Vagina (tissue), 2 donors: ENCODE measurements around the gene NAA20. TPM values are rescaled to one million over a fixed set of nuclear protein-coding genes. Genes with fewer than 3 reads are reported as not detected.

Source experiments
- DNase-seq, 2 donors: peaks; one replicate each; pipeline ENCODE4 v3.0.0-alpha.2; 2017; ENCODE audit errors: extremely low spot score in 2 of 2
- H3K27ac ChIP-seq: fragments of 200-600 bp; sonication (generic); one replicate; pipeline ENCODE4 v1.5.1; 2019
- H3K27me3 ChIP-seq: fragments of 200-600 bp; sonication (generic); one replicate; pipeline ENCODE4 v1.5.1; 2019
- H3K36me3 ChIP-seq, 2 donors: fragments of 200-600 bp; sonication (generic); one replicate each; pipeline ENCODE4 v1.5.1; 2017 to 2019
- H3K4me1 ChIP-seq: fragments of 200-600 bp; sonication (generic); one replicate; pipeline ENCODE4 v1.5.1; 2019
- H3K4me3 ChIP-seq, 2 donors: fragments of 200-600 bp; sonication (generic); 1 replicate in 1 of 2; 2 replicates in 1 of 2; pipeline ENCODE4 v1.5.1; 2016 to 2019
- H3K9me3 ChIP-seq: fragments of 200-600 bp; sonication (generic); one replicate; pipeline ENCODE4 v1.5.1; 2019
- POLR2A ChIP-seq, 2 donors: fragments of 450-650 bp; IDR thresholded peaks; one replicate each; pipeline ENCODE4 v1.6.1; 2017; ENCODE audit warnings: antibody characterized with exemption in 2 of 2, mild to moderate bottlenecking in 2 of 2, moderate library complexity in 2 of 2
- POLR2AphosphoS5 ChIP-seq, 2 donors: sonication (generic); formaldehyde crosslinking; IDR thresholded peaks; one replicate each; pipeline ENCODE4 v1.9.0; 2017; ENCODE audit warnings: antibody characterized with exemption in 2 of 2, mild to moderate bottlenecking in 2 of 2, low read depth in 1 of 2; ENCODE audit not compliant: insufficient read depth in 1 of 2
- intact Hi-C: fragments of 100-400 bp; cut with DNase I; formaldehyde crosslinking; loops from one replicate; pipeline ENCODE4 v1.15.1; 2023
- total RNA-seq: library from RNA; depleted of rRNA; stranded (reverse); fragments of >200 nt; gene quantifications from one replicate; pipeline ENCODE4 v1.2.3, GENCODE V29; 2016
- TF ChIP-seq, protein P1 (sequence below), 3 experiments: fragments of 450-650 bp in 2 of 3; fragments of 200-600 bp in 1 of 3; sonication (generic) in 1 of 3; IDR thresholded peaks; one replicate each; pipeline ENCODE4 v1.5.1; 2017 to 2019; ENCODE audit warnings: antibody characterized with exemption in 3 of 3, mild to moderate bottlenecking in 2 of 3, moderate library complexity in 2 of 3

Gene NAA20
- total RNA-seq, 1 donor from 2014 or later = 28.2 TPM

DNA sequence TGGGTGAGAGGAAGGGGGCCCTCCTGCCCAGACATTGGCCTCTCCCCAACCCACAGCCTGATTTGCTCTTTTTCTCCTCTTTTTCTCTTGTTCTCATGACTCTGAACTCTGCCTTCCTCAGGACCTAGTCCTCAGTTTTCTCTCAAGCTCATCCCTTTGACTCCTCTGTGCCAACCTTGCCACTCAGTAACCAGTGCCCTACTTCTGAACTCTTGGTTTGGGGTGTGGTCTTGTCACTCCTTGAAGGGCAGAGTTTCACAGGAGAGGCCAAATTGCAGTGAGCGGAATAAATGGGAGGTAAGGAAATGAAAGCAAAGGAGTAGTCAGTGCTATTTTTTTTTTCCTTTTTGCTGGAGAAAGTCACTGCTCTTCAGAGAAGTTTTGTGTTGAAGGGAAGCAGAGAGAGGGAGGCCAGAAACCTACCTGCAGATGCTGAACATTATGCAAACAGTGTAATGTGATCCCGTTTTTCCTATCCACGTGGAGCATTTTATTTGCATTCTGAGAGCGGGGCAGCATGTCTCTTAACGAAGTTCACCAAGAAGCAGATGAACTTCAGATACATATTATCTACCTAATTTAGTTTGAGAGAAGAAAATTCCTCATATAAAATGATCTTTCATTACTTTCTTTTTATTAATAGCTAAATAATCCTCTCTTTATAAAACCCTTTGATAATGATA is 62.1 kb downstream of the NAA20 start:
- intact Hi-C loops = no loop called here
- no peaks in the 10 kb centered on the region for H3K36me3 ChIP-seq
- TF ChIP-seq POLR2AphosphoS5 (IDR thresholded peaks at IDR 0.05; ENCODE audit: insufficient read depth in 1 of 2, low read depth in 1 of 2) = no peak
- TF ChIP-seq POLR2A (IDR thresholded peaks at IDR 0.05) = no peak
- TF ChIP-seq, protein P1, sequence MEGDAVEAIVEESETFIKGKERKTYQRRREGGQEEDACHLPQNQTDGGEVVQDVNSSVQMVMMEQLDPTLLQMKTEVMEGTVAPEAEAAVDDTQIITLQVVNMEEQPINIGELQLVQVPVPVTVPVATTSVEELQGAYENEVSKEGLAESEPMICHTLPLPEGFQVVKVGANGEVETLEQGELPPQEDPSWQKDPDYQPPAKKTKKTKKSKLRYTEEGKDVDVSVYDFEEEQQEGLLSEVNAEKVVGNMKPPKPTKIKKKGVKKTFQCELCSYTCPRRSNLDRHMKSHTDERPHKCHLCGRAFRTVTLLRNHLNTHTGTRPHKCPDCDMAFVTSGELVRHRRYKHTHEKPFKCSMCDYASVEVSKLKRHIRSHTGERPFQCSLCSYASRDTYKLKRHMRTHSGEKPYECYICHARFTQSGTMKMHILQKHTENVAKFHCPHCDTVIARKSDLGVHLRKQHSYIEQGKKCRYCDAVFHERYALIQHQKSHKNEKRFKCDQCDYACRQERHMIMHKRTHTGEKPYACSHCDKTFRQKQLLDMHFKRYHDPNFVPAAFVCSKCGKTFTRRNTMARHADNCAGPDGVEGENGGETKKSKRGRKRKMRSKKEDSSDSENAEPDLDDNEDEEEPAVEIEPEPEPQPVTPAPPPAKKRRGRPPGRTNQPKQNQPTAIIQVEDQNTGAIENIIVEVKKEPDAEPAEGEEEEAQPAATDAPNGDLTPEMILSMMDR (IDR thresholded peaks at IDR 0.05) = no peak
- H3K27me3 ChIP-seq = no peaks in the 10 kb centered on the region
- no peaks in the 10 kb centered on the region for H3K9me3 ChIP-seq
- DNase-seq = no peak
- no peak overlapping the region for H3K27ac ChIP-seq
- no peaks in the 10 kb centered on the region for H3K4me1 ChIP-seq
- H3K4me3 ChIP-seq = no peak overlapping the region

Other genes with a start within 250 kb of the NAA20 start
- 15.2 TPM for gene CRNKL1, start 35.1 kb downstream of the NAA20 start, total RNA-seq
- 1.5 TPM for gene CFAP61, start 35.2 kb downstream of the NAA20 start, total RNA-seq